ENCODE measurements around the gene CCNA2. TPM values are rescaled to one million over a fixed set of nuclear protein-coding genes. Genes with fewer than 3 reads are reported as not detected.
A peak's percentile ranks its signal among the peaks of the same experiment; 100 is the strongest.

CCNA2 gene
- total and polyA plus RNA-seq, 9 of the 15 experiments (the other 6 are each of a cell fraction or from before 2014, with no cell fraction given) = 37.1 to 197 (median 154) TPM

GRCh38 chr4:121823505-121824170, at the start of gene CCNA2 (continued):
- TF ChIP-seq SIN3A (IDR thresholded peaks at IDR 0.05; ENCODE audit: borderline replicate concordance in 2 of 2, control insufficient read depth in 1 of 2, low read depth in 2 of 2, low read length in 2 of 2) = peak; percentile 94 to 97
- TF ChIP-seq CAMTA2 (CRISPR knock-in tag; conservative IDR thresholded peaks at IDR 0.05) = no peak
- no peak for TF ChIP-seq ETV6 (IDR thresholded peaks at IDR 0.05; ENCODE audit: borderline replicate concordance in 1 of 2, low read depth in 2 of 2, low read length in 1 of 2)
- peak; percentile 73; the same call in 1 of the 2 replicates for TF ChIP-seq ETV6 (CRISPR knock-in tag; IDR thresholded peaks at IDR 0.05; ENCODE audit: borderline replicate concordance)
- 0 out of 2 replicates have a peak, but pooled peaks have one; percentile 27 for TF ChIP-seq NCOR1 (IDR thresholded peaks at IDR 0.05)
- TF ChIP-seq ZBTB40 (IDR thresholded peaks at IDR 0.05) = 0 out of 2 replicates have a peak, but pooled peaks have one; percentile 39
- no peak for TF ChIP-seq ZBTB40 (CRISPR knock-in tag; IDR thresholded peaks at IDR 0.05)
- no peak for TF ChIP-seq ELF2 (CRISPR knock-in tag; IDR thresholded peaks at IDR 0.05)
- peak; percentile 88 for TF ChIP-seq TBP (optimal IDR thresholded peaks at IDR 0.05; ENCODE audit: low read depth, low read length)
- peak; percentile 98 for TF ChIP-seq NKRF (IDR thresholded peaks at IDR 0.05; ENCODE audit: borderline replicate concordance)
- TF ChIP-seq RUNX1 (IDR thresholded peaks at IDR 0.05; ENCODE audit: low read depth) = 0 out of 2 replicates have a peak, but pooled peaks have one; percentile 54
- TF ChIP-seq KDM5B (IDR thresholded peaks at IDR 0.05; ENCODE audit: insufficient replicate concordance, low read depth, low read length) = peak; percentile 73

Measured in K562 (cell line).